ENCODE measurements around the gene WDR82.

WDR82 gene, protein sequence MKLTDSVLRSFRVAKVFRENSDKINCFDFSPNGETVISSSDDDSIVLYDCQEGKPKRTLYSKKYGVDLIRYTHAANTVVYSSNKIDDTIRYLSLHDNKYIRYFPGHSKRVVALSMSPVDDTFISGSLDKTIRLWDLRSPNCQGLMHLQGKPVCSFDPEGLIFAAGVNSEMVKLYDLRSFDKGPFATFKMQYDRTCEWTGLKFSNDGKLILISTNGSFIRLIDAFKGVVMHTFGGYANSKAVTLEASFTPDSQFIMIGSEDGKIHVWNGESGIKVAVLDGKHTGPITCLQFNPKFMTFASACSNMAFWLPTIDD

DNA sequence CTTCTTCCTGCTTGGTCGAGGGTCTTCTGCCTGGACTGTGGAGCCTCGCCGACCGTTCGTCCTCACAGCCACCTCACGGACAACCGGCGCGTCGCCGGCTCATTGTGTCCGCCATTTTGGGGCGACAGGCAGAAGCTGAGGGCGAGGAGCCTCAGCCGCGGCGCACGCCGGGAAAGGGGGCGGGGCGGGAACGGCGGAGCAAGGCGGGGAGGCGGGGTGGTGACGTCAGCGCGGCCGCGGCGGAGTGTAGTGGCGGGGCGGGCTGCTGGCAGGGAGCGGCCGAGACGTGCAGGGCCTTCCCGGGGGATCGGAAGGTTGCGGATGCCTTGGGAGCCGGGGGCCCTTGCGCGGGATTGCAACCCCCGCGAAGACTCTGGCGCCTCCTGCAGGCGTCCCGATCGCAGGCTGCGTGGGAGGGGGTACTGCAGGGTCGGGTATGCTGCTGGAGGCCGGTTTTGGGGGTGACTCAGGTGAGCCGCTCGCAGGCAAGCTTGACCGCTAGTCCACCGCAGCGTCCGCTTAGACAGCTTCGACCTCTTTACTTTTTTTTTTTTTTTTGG lies at the start of gene WDR82:
WDR82 (minus strand) TSS at position 140 of the 560 bp plus-strand sequence. CDS start 288 bp downstream, outside the sequence.
- DNase-seq (ENCODE audit: low read depth in 2 of 3, low spot score in 2 of 3), result peak; percentile 98 to 99 (median 98)

- no peak for DNase-seq (ENCODE audit: low read depth in 2 of 3, low spot score in 2 of 3)
Measured at GRCh38 chr3:52327486-52328290, 49.2 kb upstream of the WDR82 start.

DNA sequence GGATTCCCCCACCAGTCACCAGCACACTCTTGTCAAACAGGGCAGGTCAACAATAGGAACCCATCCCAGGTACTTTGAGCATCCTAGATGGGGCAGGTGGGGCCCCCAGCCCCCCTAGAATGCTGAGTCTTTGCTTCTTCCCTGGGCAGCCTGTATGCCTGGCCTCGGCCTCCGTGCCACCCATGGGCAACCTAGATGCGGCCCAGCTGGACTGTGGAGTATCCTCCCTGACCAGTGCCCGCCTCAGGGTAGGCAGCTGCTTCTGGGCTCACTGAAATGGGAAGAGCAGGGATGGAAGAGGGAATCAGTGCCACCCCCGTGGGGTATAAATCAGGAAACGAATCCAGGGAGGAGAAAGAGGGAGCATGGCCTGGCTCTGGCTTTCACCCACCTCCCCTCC lies 48.5 kb upstream of the WDR82 start:
- no peak for DNase-seq (ENCODE audit: low read depth in 2 of 3, low spot score in 2 of 3)

GRCh38 chr3:52325686-52326085 lies 47.2 kb upstream of the WDR82 start:
- no peak for DNase-seq (ENCODE audit: low read depth in 2 of 3, low spot score in 2 of 3)

DNA sequence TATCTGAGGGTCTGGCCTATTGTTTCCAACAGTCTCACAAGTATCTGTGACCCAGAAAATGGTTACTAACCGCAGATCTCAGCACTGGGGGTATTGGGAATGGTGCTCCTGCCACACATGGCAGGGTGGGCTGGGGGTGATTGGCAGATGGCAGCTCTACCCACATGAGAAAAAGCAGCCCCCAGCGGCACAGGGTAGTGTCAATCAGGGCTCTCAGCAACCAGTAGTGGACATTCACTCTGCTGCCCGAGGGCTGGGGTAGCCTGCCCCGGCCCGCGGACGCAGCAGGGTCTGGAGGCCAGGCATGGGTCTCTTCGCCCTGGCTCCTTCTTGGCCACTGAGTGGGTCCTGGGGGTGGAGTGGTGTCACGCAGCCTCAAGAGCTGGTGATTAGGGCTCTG lies 46.2 kb upstream of the WDR82 start:
- DNase-seq (ENCODE audit: low read depth in 2 of 3, low spot score in 2 of 3), result no peak

DNA sequence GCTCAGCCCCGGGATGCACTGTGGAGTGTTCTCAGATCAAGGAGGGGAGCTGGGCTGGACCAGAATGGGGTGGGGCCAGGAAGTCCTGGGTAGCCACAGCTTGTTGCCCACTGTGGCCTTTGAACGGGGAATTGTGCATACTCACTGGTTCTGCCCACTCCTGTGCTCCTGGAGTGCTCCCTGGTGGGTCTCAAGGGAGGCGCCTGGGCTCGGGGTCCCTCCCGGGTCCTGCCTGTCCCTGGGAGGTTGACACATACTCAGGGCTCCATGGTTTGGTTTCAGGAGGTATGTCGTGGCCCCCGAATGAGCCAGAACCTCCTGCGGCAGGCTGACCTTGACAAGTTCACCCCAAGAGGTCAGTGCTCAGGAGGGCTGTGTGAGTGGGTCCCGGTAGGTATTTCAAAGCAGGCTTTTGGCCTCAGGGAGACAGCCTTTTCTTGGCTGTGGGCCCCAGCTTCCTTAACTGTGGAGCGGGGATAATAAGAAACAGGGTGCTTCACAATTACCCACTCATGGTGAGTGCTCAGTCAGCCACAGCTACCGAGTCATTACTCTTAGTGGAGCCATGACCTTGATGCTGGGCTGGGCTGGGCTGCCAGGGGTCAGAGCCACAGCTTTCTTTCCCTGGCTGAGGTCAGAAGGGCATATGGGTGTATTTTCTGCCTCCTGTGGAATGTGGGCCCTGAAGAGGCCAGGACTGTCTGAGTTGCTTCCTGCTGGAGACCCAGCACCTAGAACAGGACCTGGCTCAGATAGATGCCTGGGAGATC lies 45.3 kb upstream of the WDR82 start:
- DNase-seq (ENCODE audit: low read depth in 2 of 3, low spot score in 2 of 3), result no peak

DNA sequence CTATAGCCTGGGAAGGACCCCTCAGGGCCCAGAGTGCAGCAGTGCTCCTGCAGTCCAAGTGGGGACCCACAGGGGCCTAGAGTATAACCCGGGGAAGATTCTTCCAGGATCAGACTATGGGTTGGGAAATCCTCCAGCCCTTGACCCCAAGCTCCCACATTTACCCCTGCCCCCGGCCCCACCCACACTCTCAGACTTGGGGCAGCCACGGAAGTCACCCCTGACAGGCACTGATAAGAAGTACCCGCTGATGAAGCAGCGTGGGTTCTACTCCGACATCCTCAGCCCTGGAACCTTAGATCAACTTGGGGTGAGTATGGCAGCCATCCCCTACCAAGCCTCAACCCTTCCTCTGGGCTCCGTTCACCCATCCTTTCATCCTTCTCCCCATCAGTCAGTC lies 44.0 kb upstream of the WDR82 start:
- DNase-seq (ENCODE audit: low read depth in 2 of 3, low spot score in 2 of 3), result no peak

DNA sequence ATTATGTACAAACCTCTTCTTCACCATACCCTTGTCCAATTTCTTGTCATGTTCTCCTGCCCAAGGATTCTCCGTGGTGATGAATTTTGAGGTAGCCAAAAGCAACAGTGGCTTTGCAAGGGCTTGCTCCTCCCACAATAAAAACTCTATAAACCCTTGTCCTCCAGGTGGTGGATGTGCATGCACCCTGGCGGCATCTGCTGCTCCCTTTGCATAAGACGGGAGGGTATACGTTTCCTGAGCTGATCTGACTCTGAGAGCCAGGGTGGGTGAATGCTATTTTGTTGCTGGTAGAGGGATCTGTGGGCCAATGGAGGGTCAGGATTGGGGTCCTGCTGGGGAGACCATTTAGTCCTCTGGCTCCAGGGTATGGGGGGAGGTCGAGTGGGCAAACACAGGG lies 43.0 kb upstream of the WDR82 start:
- DNase-seq (ENCODE audit: low read depth in 2 of 3, low spot score in 2 of 3), result no peak

GRCh38 chr3:52319921-52320595 lies 41.6 kb upstream of the WDR82 start:
- DNase-seq (ENCODE audit: low read depth in 2 of 3, low spot score in 2 of 3), result no peak

DNA sequence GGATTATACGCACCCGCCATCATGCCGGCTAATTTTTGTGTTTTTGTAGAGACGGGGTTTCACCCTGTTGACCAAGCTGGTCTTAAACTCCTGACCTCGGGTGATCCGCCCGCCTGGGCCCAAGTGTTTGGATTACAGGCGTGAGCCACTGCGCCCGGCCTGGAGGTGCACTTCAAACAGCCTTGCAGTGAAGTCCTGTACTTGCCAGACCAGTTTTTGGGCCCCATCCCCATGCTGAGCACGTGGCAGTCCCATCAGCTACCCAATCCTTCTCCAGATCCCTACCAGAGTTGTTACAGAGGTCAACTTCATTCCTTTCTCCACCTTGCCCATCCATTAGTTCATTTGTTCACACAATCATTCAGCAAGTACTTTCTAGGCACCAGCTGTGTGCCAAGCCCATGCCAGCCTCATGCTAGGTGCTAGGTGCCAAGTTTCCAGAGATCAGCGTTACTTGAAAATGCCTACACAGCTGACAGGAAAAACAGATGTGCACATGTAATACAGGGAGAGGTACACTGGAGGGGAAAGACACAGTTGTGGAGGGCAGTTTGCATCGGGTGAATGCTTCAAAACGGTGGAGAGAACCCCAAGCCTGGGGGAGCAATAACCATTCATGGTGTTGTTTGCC lies 39.9 kb upstream of the WDR82 start:
- no peak for DNase-seq (ENCODE audit: low read depth in 2 of 3, low spot score in 2 of 3)

DNA sequence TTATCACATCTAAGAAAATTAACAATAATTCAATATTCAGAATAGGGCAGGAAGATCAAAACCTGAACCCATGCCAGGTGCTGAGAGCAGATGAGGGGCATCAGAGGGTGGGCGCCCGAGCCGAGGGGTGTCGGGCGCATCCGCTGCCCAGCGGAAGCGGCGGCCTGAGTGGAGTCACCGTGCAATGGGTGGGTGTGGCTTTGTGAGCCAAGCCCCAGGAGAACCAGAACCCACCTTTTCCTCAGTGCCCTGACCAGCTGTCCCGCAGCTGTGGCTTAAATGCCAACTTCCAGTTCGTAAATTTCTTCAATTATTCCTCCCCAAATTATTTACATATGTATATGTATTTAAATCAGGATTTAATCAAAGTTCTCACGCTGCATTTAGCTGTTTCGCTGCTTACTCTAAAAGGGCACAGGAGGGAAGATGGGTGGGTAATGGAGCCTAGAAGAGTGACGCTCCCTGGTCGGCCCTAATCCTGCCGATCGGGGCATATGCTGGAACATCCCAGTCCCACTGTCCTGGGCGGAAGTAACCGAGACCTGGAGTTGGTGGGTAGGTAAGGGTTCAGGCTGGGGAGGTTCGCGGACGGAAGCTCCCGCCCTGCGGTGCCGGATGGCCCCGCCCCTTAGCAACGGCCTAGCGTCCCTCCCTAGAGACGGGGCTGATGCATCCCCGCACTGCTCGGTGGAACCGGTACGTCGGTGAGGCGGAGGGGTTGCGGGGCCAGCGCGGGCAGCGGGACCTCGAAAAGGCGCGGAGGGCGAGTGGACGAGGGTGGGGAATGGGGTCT lies 39.0 kb upstream of the WDR82 start:
- peak; percentile 24 to 33 (median 30) for DNase-seq (ENCODE audit: low read depth in 2 of 3, low spot score in 2 of 3)

- no peak for DNase-seq (ENCODE audit: low read depth in 2 of 3, low spot score in 2 of 3)
Measured at GRCh38 chr3:52315977-52316764, 37.7 kb upstream of the WDR82 start, which contains the start of gene DNAH1. Gene DNAH1 (plus strand): TSS chr3:52316319. CDS start chr3:52322443, 6,124 bp downstream.

GRCh38 chr3:52315006-52315405 lies 36.6 kb upstream of the WDR82 start:
- DNase-seq (ENCODE audit: low read depth in 2 of 3, low spot score in 2 of 3), result no peak

GRCh38 chr3:52314489-52314888 lies 36.0 kb upstream of the WDR82 start:
- no peak for DNase-seq (ENCODE audit: low read depth in 2 of 3, low spot score in 2 of 3)

- DNase-seq (ENCODE audit: low read depth in 2 of 3, low spot score in 2 of 3), result no peak
Measured at GRCh38 chr3:52313774-52314188, 35.3 kb upstream of the WDR82 start.

GRCh38 chr3:52313188-52313773 lies 34.8 kb upstream of the WDR82 start:
- DNase-seq (ENCODE audit: low read depth in 2 of 3, low spot score in 2 of 3), result no peak

DNA sequence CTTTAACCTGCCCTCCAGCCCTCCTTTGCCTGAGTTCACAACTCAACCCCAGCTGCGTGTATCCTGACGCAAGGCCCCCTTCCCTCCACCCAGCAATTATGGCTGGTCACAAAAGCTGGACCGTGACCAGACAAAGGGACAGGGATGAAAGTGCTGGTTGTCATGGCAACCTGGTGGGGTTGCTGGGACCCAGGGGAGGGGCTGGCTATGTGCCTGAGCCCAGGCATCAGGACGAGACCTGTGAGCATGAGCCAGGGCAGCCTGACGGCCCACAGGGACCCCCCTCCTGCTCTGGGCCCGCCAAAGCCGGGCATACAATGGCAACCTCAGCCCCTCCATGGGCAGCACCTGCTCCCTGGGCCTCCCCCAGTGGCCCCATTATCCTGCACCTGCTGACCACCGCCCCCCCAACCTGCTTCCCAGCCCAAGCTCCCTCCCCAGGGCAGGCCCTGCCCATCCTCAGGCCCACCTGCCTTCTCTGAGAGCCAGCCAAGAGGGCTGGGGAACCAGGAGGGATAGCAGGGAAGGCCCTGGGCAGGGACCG lies 33.2 kb upstream of the WDR82 start:
- DNase-seq (ENCODE audit: low read depth in 2 of 3, low spot score in 2 of 3), result no peak
